Progenitor cell of endocrine pancreas (in vitro differentiated cells): Measurements from ENCODE around the gene GINS3. TPM values are rescaled to one million over a fixed set of nuclear protein-coding genes. Genes with fewer than 3 reads are reported as not detected.

Experiments used
- DNase-seq: peaks from one replicate; pipeline ENCODE4 v3.0.0; 2021; ENCODE audit warnings: low spot score; ENCODE audit not compliant: unreplicated experiment
- H3K27ac Mint-ChIP-seq: 2 replicates; pipeline ENCODE4 v1.8.0; 2021; ENCODE audit warnings: mild to moderate bottlenecking, moderate library complexity, mixed read lengths
- H3K27me3 Mint-ChIP-seq: 2 replicates; pipeline ENCODE4 v1.8.0; 2021; ENCODE audit warnings: mixed read lengths
- H3K36me3 Mint-ChIP-seq: 2 replicates; pipeline ENCODE4 v1.8.0; 2022; ENCODE audit warnings: mixed read lengths; ENCODE audit not compliant: insufficient read depth
- H3K4me1 Mint-ChIP-seq: 2 replicates; pipeline ENCODE4 v1.8.0; 2021; ENCODE audit warnings: low read depth, mixed read lengths
- H3K4me3 Mint-ChIP-seq: 2 replicates; pipeline ENCODE4 v1.8.0; 2021; ENCODE audit warnings: low read depth, mild to moderate bottlenecking, moderate library complexity, mixed read lengths
- H3K9me3 Mint-ChIP-seq: 2 replicates; pipeline ENCODE4 v1.8.0; 2021; ENCODE audit warnings: low read depth, mixed read lengths
- total RNA-seq: library from RNA; stranded (reverse); gene quantifications from 2 replicates; pipeline ENCODE4 v1.2.1, GENCODE V29; 2021
- TF ChIP-seq, protein P1 (sequence below): fragments of 200-600 bp; sonication (generic); IDR thresholded peaks from one replicate; pipeline ENCODE4 v1.5.0; 2021; ENCODE audit warnings: antibody characterized with exemption, mild to moderate bottlenecking; ENCODE audit not compliant: unreplicated experiment

The GINS3 gene
- total RNA-seq, 1 donor from 2014 or later: 9.5 TPM

DNA sequence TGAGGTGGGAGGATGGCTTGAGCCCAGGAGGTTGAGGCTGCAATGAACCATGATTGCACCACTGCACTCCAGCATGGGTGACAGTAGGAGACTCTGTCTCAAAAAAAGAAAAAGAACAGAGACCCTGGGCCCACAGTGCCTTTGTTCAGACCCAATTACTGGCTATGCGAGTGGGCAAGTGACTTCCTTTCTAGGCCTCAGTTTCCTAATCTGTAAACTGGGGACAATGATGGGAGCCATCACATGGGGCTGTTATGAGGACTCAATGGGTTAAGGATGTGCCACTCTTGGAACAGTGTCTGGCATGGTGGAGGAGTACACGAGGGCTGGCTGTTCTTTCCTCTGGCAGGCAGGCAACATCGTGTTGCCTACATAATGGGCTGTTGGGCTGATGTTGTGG is 60.4 kb downstream of the GINS3 start:
- H3K27me3 Mint-ChIP-seq: peaks cover 5% of the 10 kb centered on the region
- TF ChIP-seq, protein P1, sequence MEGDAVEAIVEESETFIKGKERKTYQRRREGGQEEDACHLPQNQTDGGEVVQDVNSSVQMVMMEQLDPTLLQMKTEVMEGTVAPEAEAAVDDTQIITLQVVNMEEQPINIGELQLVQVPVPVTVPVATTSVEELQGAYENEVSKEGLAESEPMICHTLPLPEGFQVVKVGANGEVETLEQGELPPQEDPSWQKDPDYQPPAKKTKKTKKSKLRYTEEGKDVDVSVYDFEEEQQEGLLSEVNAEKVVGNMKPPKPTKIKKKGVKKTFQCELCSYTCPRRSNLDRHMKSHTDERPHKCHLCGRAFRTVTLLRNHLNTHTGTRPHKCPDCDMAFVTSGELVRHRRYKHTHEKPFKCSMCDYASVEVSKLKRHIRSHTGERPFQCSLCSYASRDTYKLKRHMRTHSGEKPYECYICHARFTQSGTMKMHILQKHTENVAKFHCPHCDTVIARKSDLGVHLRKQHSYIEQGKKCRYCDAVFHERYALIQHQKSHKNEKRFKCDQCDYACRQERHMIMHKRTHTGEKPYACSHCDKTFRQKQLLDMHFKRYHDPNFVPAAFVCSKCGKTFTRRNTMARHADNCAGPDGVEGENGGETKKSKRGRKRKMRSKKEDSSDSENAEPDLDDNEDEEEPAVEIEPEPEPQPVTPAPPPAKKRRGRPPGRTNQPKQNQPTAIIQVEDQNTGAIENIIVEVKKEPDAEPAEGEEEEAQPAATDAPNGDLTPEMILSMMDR: no peak
- no peaks in the 10 kb centered on the region for H3K36me3 Mint-ChIP-seq
- no peak overlapping the region for H3K27ac Mint-ChIP-seq
- peaks cover 8% of the 10 kb centered on the region for H3K4me1 Mint-ChIP-seq
- no peak for DNase-seq
- no peaks in the 10 kb centered on the region for H3K9me3 Mint-ChIP-seq
- H3K4me3 Mint-ChIP-seq: no peak overlapping the region

DNA sequence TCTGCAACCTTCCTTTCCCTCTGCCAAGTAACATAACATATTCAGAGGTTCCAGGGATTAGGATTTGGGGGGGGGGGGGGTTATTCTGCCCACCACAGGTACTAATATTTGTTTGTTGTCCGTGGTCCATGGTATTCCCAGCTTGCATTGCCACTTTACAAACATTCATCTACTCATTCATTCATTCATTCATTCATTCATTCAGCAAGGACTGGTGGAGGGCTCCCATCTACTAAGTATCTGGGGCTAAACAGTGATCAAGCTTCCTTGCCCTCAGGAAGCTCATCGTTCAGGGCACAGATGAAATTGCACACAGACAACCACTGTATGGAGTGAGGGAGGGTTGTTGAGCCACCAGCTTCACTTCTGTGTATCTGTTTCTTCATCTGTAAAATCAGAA is 61.9 kb downstream of the GINS3 start:
- H3K9me3 Mint-ChIP-seq: no peaks in the 10 kb centered on the region
- no peak for DNase-seq
- no peak overlapping the region for H3K4me3 Mint-ChIP-seq
- TF ChIP-seq, protein P1: no peak
- peaks cover 6% of the 10 kb centered on the region for H3K27me3 Mint-ChIP-seq
- peaks cover 8% of the 10 kb centered on the region for H3K4me1 Mint-ChIP-seq
- H3K27ac Mint-ChIP-seq: no peak overlapping the region
- no peaks in the 10 kb centered on the region for H3K36me3 Mint-ChIP-seq

GRCh38 chr16:58454856-58455255 is 62.6 kb downstream of the GINS3 start:
- TF ChIP-seq, protein P1: no peak
- peaks cover 8% of the 10 kb centered on the region for H3K4me1 Mint-ChIP-seq
- no peak for DNase-seq
- no peak overlapping the region for H3K4me3 Mint-ChIP-seq
- no peak overlapping the region for H3K27ac Mint-ChIP-seq
- no peaks in the 10 kb centered on the region for H3K36me3 Mint-ChIP-seq
- H3K27me3 Mint-ChIP-seq: peaks cover 10% of the 10 kb centered on the region
- H3K9me3 Mint-ChIP-seq: no peaks in the 10 kb centered on the region

Other genes starting within 250 kb of the GINS3 start
- 99.9 and 101 TPM in 2 replicates for gene CSNK2A2, start 194.4 kb upstream of the GINS3 start, total RNA-seq
- not detected in 2 replicates for gene PRSS54, start 97.4 kb upstream of the GINS3 start, total RNA-seq
- gene NDRG4, start 107.7 kb downstream of the GINS3 start, total RNA-seq: 25.7 and 37.5 TPM in 2 replicates
- gene SETD6, start 123.0 kb downstream of the GINS3 start, total RNA-seq: 33.7 and 35.4 TPM in 2 replicates
- gene CNOT1, start 237.4 kb downstream of the GINS3 start, total RNA-seq: 233 and 235 TPM in 2 replicates